GM19324 (cell line): ENCODE data around the gene EIF2A.

Source experiments
- ATAC-seq: cut with Tn5 transposase; IDR thresholded peaks from one replicate; pipeline ENCODE4 v1.9.1; 2021; ENCODE audit warnings: mild to moderate bottlenecking, moderate library complexity; ENCODE audit not compliant: unreplicated experiment, low FRiP score

The EIF2A gene

GRCh38 chr3:150540991-150541390 lies 5.6 kb upstream of the EIF2A start:
- ATAC-seq = no peak

- no peak for ATAC-seq
These were observed 3.5 kb upstream of the EIF2A start for GRCh38 chr3:150543128-150543527.

GRCh38 chr3:150543531-150543930 lies 3.1 kb upstream of the EIF2A start:
- no peak for ATAC-seq

GRCh38 chr3:150544041-150544440 lies 2.5 kb upstream of the EIF2A start:
- no peak for ATAC-seq

DNA sequence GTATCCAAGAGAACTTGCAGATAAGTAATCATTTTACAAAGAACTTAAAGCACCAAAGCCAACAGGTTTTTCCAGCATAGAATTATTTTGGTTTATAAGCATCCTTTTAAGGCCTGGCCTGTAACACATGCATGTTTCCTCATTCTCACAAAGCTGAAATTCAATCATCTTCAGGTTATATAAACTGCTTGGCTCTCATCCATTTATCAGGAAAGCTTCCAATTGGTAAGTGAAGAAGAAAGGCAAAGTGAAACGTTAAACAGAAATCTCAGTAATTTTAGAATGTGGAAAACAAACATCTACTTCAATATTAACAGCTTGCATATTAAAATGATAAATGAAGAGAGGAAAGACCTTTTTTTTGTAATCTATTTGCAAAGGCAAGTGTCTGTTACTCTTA lies 1.9 kb upstream of the EIF2A start:
- ATAC-seq = no peak

DNA sequence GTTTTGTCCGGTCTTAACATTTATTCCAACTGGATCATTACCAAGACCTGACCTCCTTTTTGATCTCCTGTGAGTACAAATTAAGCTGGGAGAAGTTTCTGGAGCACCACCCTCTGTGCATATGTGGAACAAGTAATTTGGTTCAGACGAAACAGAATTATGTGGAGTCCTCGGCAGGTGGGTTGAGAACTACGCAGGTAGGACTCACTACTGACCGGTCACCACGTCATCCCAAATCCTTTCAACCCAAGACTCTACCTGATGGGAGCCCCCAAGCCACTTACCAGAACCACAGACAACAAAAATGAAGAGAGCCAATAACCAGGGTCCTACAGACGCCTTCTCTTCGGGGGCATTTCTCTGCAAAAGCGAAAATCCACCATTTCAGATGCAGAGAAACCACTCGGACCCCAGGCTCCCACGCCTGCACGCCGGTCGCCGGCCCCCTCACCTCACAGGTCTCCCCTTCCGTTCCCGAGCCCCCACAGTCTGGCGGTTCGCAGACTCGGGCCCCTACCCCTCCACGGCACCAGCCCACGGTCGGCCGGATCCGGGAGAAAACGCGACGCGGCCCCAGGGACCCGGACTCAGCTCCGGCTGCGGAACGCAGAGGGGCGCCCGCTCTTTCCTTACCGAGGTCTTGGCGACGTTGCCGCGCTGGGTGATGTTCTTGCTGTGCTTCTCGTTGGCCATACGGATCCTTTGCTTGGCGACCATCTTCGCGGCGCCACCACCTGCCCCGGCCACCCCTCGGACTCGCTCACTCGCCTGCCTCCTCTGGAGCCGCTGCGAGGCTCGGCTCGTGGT lies 965 bp upstream of the EIF2A start:
- ATAC-seq = peak; percentile 21

DNA sequence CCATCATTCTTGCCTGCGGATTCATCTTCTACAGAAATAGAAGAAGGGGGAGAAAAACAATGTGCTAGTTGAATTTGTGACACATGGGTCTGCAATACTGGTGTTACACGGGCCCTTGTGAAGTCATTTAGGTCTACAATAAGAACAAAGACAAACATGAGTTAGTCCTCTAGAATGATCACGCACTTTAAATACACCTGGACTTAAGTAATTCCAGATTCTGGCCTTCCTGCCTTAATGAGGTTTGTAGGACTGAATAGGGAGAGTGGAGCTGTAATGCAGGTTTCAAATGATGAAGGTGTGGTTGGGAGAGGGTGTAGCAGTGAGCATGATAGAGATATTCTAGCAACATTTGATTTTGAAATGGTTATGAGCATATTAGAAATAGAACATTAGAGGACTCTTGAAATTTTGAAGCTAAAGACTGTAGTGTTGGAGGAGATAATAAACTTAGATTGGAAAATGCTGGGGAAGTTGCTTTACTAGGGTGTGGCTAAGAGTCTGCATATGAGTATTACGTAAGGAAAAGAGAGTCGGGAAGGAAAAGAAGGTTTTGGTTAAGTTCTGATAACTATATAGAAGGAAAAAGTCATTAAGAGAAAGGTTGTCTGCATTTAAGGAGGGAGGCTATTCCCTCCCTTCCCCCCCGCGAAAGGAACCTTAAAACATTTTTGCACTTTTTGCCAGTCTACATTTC lies 606 bp downstream of the EIF2A start:
- no peak for ATAC-seq

DNA sequence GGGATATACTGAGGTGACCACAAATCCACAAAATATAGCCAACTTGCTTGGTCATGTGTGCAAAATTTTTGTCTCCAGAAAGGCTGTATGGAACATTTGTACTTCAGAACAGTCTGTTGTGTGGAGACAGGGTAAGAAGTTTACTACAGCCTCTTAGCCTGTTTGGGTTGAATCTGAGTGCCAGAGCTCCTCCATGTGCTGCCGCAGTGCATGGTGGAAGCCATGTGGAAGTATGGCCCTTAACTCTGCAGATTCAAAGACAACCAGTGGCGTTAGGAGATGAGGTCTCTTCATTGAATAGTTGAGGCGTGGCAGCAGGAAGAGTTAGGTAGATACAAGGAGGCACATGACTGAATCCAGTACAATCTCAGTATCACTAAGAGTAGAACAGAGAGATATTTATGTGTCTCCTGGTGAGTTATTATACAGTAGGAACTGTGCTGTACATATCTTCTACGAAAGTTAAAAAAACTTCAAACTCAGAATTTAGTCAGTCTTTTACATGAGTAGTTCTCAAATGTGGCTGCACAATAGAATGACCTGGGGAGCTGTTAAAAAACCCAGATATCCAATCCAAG lies 9.4 kb downstream of the EIF2A start:
- ATAC-seq = no peak

DNA sequence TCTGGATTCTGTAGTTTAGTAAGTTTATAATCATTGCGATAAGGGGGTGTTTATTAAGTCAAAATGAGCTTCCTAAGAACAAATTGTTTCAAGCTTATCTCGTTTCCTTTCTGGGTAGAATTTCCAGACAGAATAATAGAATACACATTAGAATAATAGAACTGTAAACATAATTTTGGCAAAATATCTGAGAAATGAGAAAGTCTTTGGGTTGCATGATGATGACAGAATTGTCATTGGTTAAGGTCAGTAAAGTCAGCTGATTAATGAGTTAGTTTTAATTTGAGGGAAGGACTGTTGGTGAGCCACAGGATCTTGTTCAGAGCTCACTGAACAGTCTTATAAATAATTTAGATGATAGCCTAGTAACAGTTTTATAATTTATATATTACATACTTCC lies 10.2 kb downstream of the EIF2A start:
- ATAC-seq = no peak

- no peak for ATAC-seq
These were observed 11.1 kb downstream of the EIF2A start for GRCh38 chr3:150557725-150558124.

DNA sequence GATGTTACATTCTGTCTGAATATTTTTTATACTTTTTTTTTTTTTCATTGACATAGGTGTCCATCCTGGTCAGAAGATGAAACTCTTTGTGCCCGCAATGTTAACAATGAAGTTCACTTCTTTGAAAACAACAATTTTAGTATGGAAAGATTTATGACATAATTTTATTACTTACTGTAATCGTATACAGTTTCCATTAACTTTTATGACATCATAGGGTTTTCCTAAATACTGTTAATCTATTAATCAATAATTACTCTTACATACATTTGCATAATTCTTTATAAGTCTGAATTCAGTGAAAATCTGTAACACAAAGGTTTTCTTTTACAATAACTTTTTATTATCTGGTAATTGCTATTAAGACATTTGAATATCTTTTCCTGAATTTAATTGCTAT lies 17.7 kb downstream of the EIF2A start:
- ATAC-seq = no peak

GRCh38 chr3:150567328-150567727 lies 20.7 kb downstream of the EIF2A start:
- no peak for ATAC-seq

DNA sequence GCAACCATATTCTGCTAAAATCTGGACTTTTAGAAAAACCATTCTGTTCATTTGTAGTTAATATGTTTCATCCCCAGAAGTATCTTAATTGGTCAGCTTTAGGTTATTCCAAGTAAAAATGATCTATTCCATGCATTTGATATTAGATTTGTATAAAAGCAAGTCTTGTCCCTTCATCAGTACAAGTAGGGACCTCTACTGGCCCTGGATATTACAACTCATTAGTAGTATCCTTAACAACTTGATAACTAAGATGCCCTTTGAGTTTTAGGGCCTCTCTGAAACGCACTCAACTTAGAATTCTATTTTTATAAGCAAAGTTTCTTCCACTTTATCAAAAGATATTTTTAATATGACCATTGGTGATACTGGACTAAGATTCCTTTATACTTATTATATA lies 31.3 kb downstream of the EIF2A start:
- ATAC-seq = no peak

GRCh38 chr3:150581174-150581573 lies 34.6 kb downstream of the EIF2A start:
- ATAC-seq = no peak

- ATAC-seq = peak; percentile 79
These were observed 36.0 kb downstream of the EIF2A start for GRCh38 chr3:150582620-150583019.

DNA sequence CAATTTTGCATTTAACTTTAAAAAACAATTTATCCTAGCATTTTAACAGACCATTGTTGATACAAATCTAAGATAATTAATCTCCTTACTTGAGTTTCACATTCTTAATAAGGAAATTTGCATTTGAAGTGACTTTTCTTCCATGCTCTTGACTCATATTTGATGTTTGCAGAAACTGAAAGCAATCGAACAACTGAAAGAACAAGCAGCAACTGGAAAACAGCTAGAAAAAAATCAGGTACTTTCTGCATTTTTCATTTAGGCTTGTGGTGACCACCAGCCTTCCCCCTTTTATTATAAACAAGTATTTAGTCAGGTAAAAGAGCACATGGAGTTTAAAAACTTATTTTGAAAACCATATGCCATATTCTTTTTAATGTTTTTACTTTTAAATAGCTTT lies 36.4 kb downstream of the EIF2A start:
- no peak for ATAC-seq

- no peak for ATAC-seq
These were observed 41.6 kb downstream of the EIF2A start for GRCh38 chr3:150588027-150588830.

DNA sequence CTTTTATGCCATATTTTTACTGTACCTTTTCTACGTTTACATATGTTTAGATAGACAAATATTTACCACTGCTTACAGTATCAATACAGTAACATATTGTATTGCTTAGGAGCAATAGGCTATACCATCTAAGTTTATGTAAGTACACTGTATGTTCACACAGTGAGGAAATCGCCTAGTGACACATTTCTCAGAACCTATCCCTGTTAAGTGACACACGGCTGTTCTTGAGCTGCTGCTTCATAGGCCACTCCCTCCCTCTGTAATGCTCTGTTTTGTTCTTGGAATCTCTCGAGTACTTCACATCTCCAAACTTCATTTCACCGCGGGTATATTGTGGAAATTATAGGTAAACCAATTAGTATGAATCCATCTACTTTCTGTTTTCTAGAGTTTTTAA lies 43.2 kb downstream of the EIF2A start:
- no peak for ATAC-seq

GRCh38 chr3:150594150-150594549 lies 47.6 kb downstream of the EIF2A start:
- no peak for ATAC-seq

DNA sequence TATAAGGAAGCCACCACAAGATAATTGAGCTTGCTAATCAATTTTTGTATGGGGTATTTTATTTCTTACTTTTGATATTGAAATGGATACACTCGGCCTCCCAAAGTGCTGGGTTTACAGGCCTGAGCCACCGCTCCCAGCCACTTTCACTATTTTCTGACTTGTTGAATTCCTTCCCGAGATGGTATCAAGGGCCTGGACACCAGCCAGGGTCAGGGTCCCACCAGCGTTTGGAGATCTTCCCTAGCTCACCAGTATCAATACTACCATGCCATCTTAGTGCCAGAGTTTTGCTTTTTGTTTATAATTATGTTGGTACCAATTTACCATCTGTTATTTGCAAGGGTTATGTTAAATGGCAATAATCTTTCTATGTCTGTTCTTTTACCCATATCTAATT lies 51.1 kb downstream of the EIF2A start:
- ATAC-seq = no peak
